IMR-90 (cell line): ENCODE measurements around the gene SORBS1. TPM values are rescaled to one million over a fixed set of nuclear protein-coding genes. Genes with fewer than 3 reads are reported as not detected.

Experiments
- ATAC-seq: fragments of 200-7000 bp; cut with Tn5 transposase; 2 replicates; pipeline ENCODE4 v1.9.1; 2020; ENCODE audit warnings: low read depth, mild to moderate bottlenecking, moderate library complexity
- BruUV-seq: library from RNA; stranded (reverse); fragments of 400-500 nt; replicated peaks from 2 replicates; lab custom pipeline; 2021; lab: Mats Ljungman, UMichigan
- CTCF ChIA-PET: fragments of 300-600 bp; formaldehyde crosslinking; extraction: SDS; loops from one replicate; lab custom pipeline; 2021; ENCODE audit warnings: antibody characterized with exemption; lab: Yijun Ruan, JAX
- POLR2A ChIA-PET: fragments of 300-600 bp; sonication (Branson Sonifier 250); formaldehyde crosslinking; loops from one replicate; lab custom pipeline; 2022; ENCODE audit warnings: antibody characterized with exemption; ENCODE audit not compliant: unreplicated experiment; lab: Charles Lee
- DNase-seq: peaks from one replicate; pipeline ENCODE4 v3.0.0; 2013
- H2AFZ ChIP-seq: replicated peaks from 2 replicates; pipeline ENCODE3; 2013; ENCODE audit warnings: low read length, mild to moderate bottlenecking; ENCODE audit not compliant: poor library complexity
- H2AK5ac ChIP-seq: 2 replicates; pipeline ENCODE4 v1.6.1; 2013; ENCODE audit warnings: low read depth, low read length, inconsistent platforms
- H2AK9ac ChIP-seq: replicated peaks from 2 replicates; pipeline ENCODE3; 2013; ENCODE audit warnings: mild to moderate bottlenecking, low read depth, low read length, moderate library complexity; ENCODE audit not compliant: poor library complexity
- H2BK120ac ChIP-seq: 2 replicates; pipeline ENCODE4 v1.6.1; 2013; ENCODE audit warnings: low read depth, low read length, inconsistent platforms
- H2BK15ac ChIP-seq: 3 replicates; pipeline ENCODE4 v1.6.1; 2013; ENCODE audit warnings: low read depth, low read length, inconsistent platforms
- H2BK20ac ChIP-seq: 2 replicates; pipeline ENCODE4 v1.6.1; 2013; ENCODE audit warnings: low read depth, mild to moderate bottlenecking, inconsistent platforms, low read length, moderate library complexity
- H2BK5ac ChIP-seq: 2 replicates; pipeline ENCODE4 v1.6.1; 2013; ENCODE audit warnings: mild to moderate bottlenecking, low read depth, low read length, inconsistent platforms; ENCODE audit not compliant: poor library complexity, severe bottlenecking
- H3K14ac ChIP-seq: replicated peaks from 2 replicates; pipeline ENCODE4 v1.6.1; 2013; ENCODE audit warnings: low read depth, low read length, inconsistent platforms
- H3K18ac ChIP-seq: 2 replicates; pipeline ENCODE4 v1.6.1; 2013; ENCODE audit warnings: low read depth, low read length, control low read depth
- H3K23ac ChIP-seq: 2 replicates; pipeline ENCODE4 v1.6.1; 2013; ENCODE audit warnings: low read depth, low read length, inconsistent platforms
- H3K27ac ChIP-seq: 2 replicates; pipeline ENCODE4 v1.5.1; 2013; ENCODE audit warnings: mild to moderate bottlenecking, control low read depth, low read length; ENCODE audit not compliant: insufficient read depth
- H3K27me3 ChIP-seq: 2 replicates; pipeline ENCODE4 v1.6.1; 2013; ENCODE audit warnings: low read length; ENCODE audit not compliant: control insufficient read depth, insufficient read depth
- H3K36me3 ChIP-seq: 2 replicates; pipeline ENCODE4 v1.6.1; 2013; ENCODE audit warnings: low read length, mixed read lengths; ENCODE audit not compliant: control insufficient read depth, insufficient read depth
- H3K4ac ChIP-seq: 2 replicates; pipeline ENCODE4 v1.6.1; 2013; ENCODE audit warnings: low read depth, low read length, inconsistent platforms
- H3K4me1 ChIP-seq: 2 replicates; pipeline ENCODE4 v1.6.1; 2013; ENCODE audit warnings: low read length, mixed read lengths; ENCODE audit not compliant: control insufficient read depth, insufficient read depth
- H3K4me2 ChIP-seq: 2 replicates; pipeline ENCODE4 v1.6.1; 2013; ENCODE audit warnings: low read depth, mild to moderate bottlenecking, control low read depth, low read length, moderate library complexity
- H3K4me3 ChIP-seq: 2 replicates; pipeline ENCODE4 v1.5.1; 2013; ENCODE audit warnings: low read depth, mild to moderate bottlenecking, control low read depth, low read length, moderate library complexity; ENCODE audit not compliant: insufficient read depth
- H3K56ac ChIP-seq: 2 replicates; pipeline ENCODE4 v1.6.1; 2013; ENCODE audit warnings: low read length, inconsistent platforms; ENCODE audit not compliant: insufficient read depth; ENCODE audit errors: extremely low read depth
- H3K79me1 ChIP-seq, 2 experiments: 2 replicates each; pipeline ENCODE4 v1.6.1; 2013; ENCODE audit warnings: low read length in 2 of 2, inconsistent platforms in 1 of 2, low read depth in 1 of 2
- H3K9ac ChIP-seq: 2 replicates; pipeline ENCODE4 v1.6.1; 2013; ENCODE audit warnings: low read depth, low read length, control low read depth
- H3K9me1 ChIP-seq: 2 replicates; pipeline ENCODE4 v1.6.1; 2013; ENCODE audit warnings: low read length, inconsistent platforms; ENCODE audit not compliant: insufficient read depth
- H3K9me3 ChIP-seq: 2 replicates; pipeline ENCODE4 v1.6.1; 2013; ENCODE audit warnings: low read length; ENCODE audit not compliant: control insufficient read depth, insufficient read depth
- H4K20me1 ChIP-seq: 2 replicates; pipeline ENCODE4 v1.6.1; 2013; ENCODE audit warnings: low read length, inconsistent platforms; ENCODE audit not compliant: insufficient read depth
- H4K5ac ChIP-seq: 2 replicates; pipeline ENCODE4 v1.6.1; 2013; ENCODE audit warnings: mild to moderate bottlenecking, low read depth, low read length, control low read depth
- H4K8ac ChIP-seq, 2 experiments: 2 replicates each; pipeline ENCODE4 v1.6.1; 2013; ENCODE audit warnings: low read depth in 2 of 2, low read length in 2 of 2, control low read depth in 1 of 2, inconsistent platforms in 1 of 2
- H4K91ac ChIP-seq: 2 replicates; pipeline ENCODE4 v1.6.1; 2013; ENCODE audit warnings: low read depth, low read length, inconsistent platforms; ENCODE audit not compliant: insufficient read depth
- BHLHE40 ChIP-seq: fragments of 150-350 bp; IDR thresholded peaks from 2 replicates; pipeline ENCODE4 v1.6.1; 2016; ENCODE audit warnings: mild to moderate bottlenecking, low read depth, low read length
- CEBPB ChIP-seq: IDR thresholded peaks from 2 replicates; pipeline ENCODE4 v1.6.1; 2012; ENCODE audit warnings: low read depth, low read length, improper control_type of control experiment
- CHD1 ChIP-seq: IDR thresholded peaks from 2 replicates; pipeline ENCODE4 v1.6.1; 2012; ENCODE audit warnings: low read depth, low read length, improper control_type of control experiment
- FOS ChIP-seq: fragments of 150-350 bp; IDR thresholded peaks from 2 replicates; pipeline ENCODE4 v1.6.1; 2016; ENCODE audit warnings: low read depth, low read length
- MAFK ChIP-seq: IDR thresholded peaks from 2 replicates; pipeline ENCODE4 v1.6.1; 2012; ENCODE audit warnings: low read depth, low read length, improper control_type of control experiment
- MAZ ChIP-seq: IDR thresholded peaks from 2 replicates; pipeline ENCODE4 v1.6.1; 2012; ENCODE audit warnings: low read depth, mild to moderate bottlenecking, low read length, improper control_type of control experiment, moderate library complexity, borderline replicate concordance
- MXI1 ChIP-seq: IDR thresholded peaks from 2 replicates; pipeline ENCODE4 v1.6.1; 2012; ENCODE audit warnings: low read depth, mild to moderate bottlenecking, low read length, moderate library complexity, borderline replicate concordance
- NFE2L2 ChIP-seq: fragments of 150-350 bp; IDR thresholded peaks from 2 replicates; pipeline ENCODE4 v1.6.1; 2016; ENCODE audit warnings: low read depth, mild to moderate bottlenecking, low read length
- POLR2A ChIP-seq: IDR thresholded peaks from 2 replicates; pipeline ENCODE4 v1.6.1; 2012; ENCODE audit warnings: mild to moderate bottlenecking, low read depth, low read length
- RAD21 ChIP-seq: IDR thresholded peaks from 2 replicates; pipeline ENCODE4 v1.6.1; 2012; ENCODE audit warnings: low read length, improper control_type of control experiment
- RCOR1 ChIP-seq: IDR thresholded peaks from 2 replicates; pipeline ENCODE4 v1.6.1; 2012; ENCODE audit warnings: mild to moderate bottlenecking, low read length, improper control_type of control experiment; ENCODE audit not compliant: insufficient replicate concordance
- RFX5 ChIP-seq: IDR thresholded peaks from 2 replicates; pipeline ENCODE4 v1.8.0; 2012; ENCODE audit warnings: low read depth, mild to moderate bottlenecking, low read length, moderate library complexity
- SMC3 ChIP-seq: fragments of 150-350 bp; IDR thresholded peaks from 2 replicates; pipeline ENCODE4 v1.6.1; 2016; ENCODE audit warnings: low read depth, mild to moderate bottlenecking, antibody characterized with exemption, low read length, moderate library complexity
- WGBS, 2 experiments: methylation state at CpG; one replicate each; pipeline versions ENCODE4 v1.1.5 to v1.1.7; 2013; ENCODE audit warnings: missing lambda C conversion rate in 2 of 2; ENCODE audit not compliant: insufficient read length in 1 of 2; ENCODE audit errors: extremely low coverage in 2 of 2; 5-methylcytosine and 5-hydroxymethylcytosine counted together
- dilution Hi-C: fragments of 300-500 bp; cut with HindIII; formaldehyde crosslinking; loops from one replicate; pipeline ENCODE4 v1.14.3; 2018; ENCODE audit warnings: low sequenced_read_pairs; ENCODE audit not compliant: unreplicated experiment
- in situ Hi-C: fragments of 300-500 bp; cut with MboI; formaldehyde crosslinking; loops from 3 replicates; pipeline ENCODE4 v1.14.3; 2019; ENCODE audit warnings: low sequenced_read_pairs, inconsistent platforms, mixed read lengths
- intact Hi-C: fragments of 100-400 bp; cut with micrococcal nuclease; formaldehyde crosslinking; loops from 2 replicates; pipeline ENCODE4 v1.10.0; 2022
- polyA plus RNA-seq, 3 experiments: library from polyadenylated mRNA; depleted of rRNA; stranded (reverse); fragments of >200 nt; gene quantifications; 2 replicates each; pipeline ENCODE4 v1.2.3, GENCODE V29; 2012; ENCODE audit warnings: low replicate concordance in 1 of 3
- total RNA-seq: library from RNA; depleted of rRNA; stranded (reverse); fragments of >200 nt; gene quantifications from 2 replicates; pipeline ENCODE4 v1.2.3, GENCODE V29; 2012
- TF ChIP-seq, protein P1 (sequence below): fragments of 150-350 bp; IDR thresholded peaks from 2 replicates; pipeline ENCODE4 v1.6.1; 2017; ENCODE audit warnings: mild to moderate bottlenecking, antibody characterized with exemption, low read length, low read depth
- TF ChIP-seq, protein P2 (sequence below): fragments of 150-350 bp; IDR thresholded peaks from 2 replicates; pipeline ENCODE4 v1.6.1; 2016; ENCODE audit warnings: low read depth, mild to moderate bottlenecking, low read length, moderate library complexity, borderline replicate concordance
- TF ChIP-seq, protein P3 (sequence below): conservative IDR thresholded peaks from 2 replicates; pipeline ENCODE4 v1.5.1; 2012; ENCODE audit warnings: mild to moderate bottlenecking, low read depth, low read length, improper control_type of control experiment

SORBS1 gene
- total and polyA plus RNA-seq, 2 of the 4 experiments (the other 2 are of a cell fraction), result 0.18 to 0.32 TPM

DNA sequence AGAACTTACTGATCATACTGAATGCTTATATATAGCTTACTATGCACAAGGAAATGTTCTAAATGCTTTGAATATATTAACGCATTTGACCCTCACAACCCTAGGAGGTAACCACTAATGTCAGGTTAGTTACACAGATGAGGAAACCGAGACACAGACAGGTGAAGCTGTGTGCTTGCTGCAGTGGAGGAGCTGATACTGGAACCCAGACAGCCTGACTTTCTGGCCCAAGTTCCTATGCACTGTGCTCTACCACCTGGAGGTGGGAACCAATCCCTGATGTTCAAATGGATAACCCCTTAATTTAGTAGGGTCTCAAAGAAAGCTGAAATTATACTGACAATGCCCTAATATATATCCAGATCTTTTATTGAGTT is 119.6 kb downstream of the SORBS1 start:
- Histone ChIP-seq H2AK9ac (no peak overlapping the region), H3K18ac (no peak overlapping the region), H4K91ac (no peak overlapping the region), H2AFZ (no peak overlapping the region), H3K23ac (no peak overlapping the region), H2BK20ac (no peak overlapping the region), H3K56ac (no peak overlapping the region), H2AK5ac (no peak overlapping the region), H2BK15ac (no peak overlapping the region), H3K4me2 (no peak overlapping the region), H2BK120ac (no peak overlapping the region), H3K27me3 (peaks cover 12% of the 10 kb centered on the region), H4K8ac (no peak overlapping the region), H3K79me1 (no peaks in the 10 kb centered on the region), H3K4me1 (peaks cover 3% of the 10 kb centered on the region), H3K4ac (no peak overlapping the region), H4K20me1 (no peaks in the 10 kb centered on the region), H3K4me3 (no peak overlapping the region), H3K36me3 (no peaks in the 10 kb centered on the region), H4K5ac (no peak overlapping the region), H3K27ac (no peak overlapping the region), H3K9me1 (no peaks in the 10 kb centered on the region; the same call in 1 of the 2 replicates), H3K14ac (no peak overlapping the region), H3K9me3 (no peaks in the 10 kb centered on the region), H2BK5ac (no peak overlapping the region), H3K9ac (no peak overlapping the region)
- intact Hi-C loops, result no loop called here
- in situ Hi-C loops, result no loop called here
- BruUV-seq, result no TSS peak
- ATAC-seq, result no peak
- TF ChIP-seq CHD1, result no peak
- TF ChIP-seq, protein P1, sequence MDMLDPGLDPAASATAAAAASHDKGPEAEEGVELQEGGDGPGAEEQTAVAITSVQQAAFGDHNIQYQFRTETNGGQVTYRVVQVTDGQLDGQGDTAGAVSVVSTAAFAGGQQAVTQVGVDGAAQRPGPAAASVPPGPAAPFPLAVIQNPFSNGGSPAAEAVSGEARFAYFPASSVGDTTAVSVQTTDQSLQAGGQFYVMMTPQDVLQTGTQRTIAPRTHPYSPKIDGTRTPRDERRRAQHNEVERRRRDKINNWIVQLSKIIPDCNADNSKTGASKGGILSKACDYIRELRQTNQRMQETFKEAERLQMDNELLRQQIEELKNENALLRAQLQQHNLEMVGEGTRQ, result no peak
- TF ChIP-seq, protein P2, sequence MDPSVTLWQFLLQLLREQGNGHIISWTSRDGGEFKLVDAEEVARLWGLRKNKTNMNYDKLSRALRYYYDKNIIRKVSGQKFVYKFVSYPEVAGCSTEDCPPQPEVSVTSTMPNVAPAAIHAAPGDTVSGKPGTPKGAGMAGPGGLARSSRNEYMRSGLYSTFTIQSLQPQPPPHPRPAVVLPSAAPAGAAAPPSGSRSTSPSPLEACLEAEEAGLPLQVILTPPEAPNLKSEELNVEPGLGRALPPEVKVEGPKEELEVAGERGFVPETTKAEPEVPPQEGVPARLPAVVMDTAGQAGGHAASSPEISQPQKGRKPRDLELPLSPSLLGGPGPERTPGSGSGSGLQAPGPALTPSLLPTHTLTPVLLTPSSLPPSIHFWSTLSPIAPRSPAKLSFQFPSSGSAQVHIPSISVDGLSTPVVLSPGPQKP, result no peak
- TF ChIP-seq POLR2A, result no peak
- TF ChIP-seq FOS, result no peak
- no peak for TF ChIP-seq MAFK
- no peak for TF ChIP-seq SMC3
- TF ChIP-seq NFE2L2, result no peak
- TF ChIP-seq BHLHE40, result no peak
- no peak for TF ChIP-seq MAZ
- TF ChIP-seq CEBPB, result no peak
- no peak for TF ChIP-seq RFX5
- TF ChIP-seq, protein P3, sequence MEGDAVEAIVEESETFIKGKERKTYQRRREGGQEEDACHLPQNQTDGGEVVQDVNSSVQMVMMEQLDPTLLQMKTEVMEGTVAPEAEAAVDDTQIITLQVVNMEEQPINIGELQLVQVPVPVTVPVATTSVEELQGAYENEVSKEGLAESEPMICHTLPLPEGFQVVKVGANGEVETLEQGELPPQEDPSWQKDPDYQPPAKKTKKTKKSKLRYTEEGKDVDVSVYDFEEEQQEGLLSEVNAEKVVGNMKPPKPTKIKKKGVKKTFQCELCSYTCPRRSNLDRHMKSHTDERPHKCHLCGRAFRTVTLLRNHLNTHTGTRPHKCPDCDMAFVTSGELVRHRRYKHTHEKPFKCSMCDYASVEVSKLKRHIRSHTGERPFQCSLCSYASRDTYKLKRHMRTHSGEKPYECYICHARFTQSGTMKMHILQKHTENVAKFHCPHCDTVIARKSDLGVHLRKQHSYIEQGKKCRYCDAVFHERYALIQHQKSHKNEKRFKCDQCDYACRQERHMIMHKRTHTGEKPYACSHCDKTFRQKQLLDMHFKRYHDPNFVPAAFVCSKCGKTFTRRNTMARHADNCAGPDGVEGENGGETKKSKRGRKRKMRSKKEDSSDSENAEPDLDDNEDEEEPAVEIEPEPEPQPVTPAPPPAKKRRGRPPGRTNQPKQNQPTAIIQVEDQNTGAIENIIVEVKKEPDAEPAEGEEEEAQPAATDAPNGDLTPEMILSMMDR, result no peak
- TF ChIP-seq MXI1, result no peak
- TF ChIP-seq RAD21, result no peak
- TF ChIP-seq RCOR1, result no peak
- dilution Hi-C loops, result no loop called here
- 0% methylated on average over 1 of the region's 2 CpGs; no CpG with 5 or more reads in 1 of the 2 experiments for WGBS, 2 experiments
- DNase-seq, result no peak
- ChIA-PET POLR2A (no interaction called here), CTCF (no interaction called here)
